Astrocyte (in vitro differentiated cells and primary cell): ENCODE results near the gene NMT1. TPM values are rescaled to one million over a fixed set of nuclear protein-coding genes. Genes with fewer than 3 reads are reported as not detected.

Experiments
- DNase-seq: peaks from one replicate; pipeline ENCODE4 v3.0.0-alpha.2; 2010; ENCODE audit warnings: low read depth
- FAIRE-seq: peaks from 2 replicates; lab custom pipeline; 2011; peaks lifted over from hg19 to GRCh38; lab: Jason Lieb, UNC
- H2AFZ ChIP-seq: 2 replicates; pipeline ENCODE4 v1.6.0; 2012; ENCODE audit warnings: low read depth, low read length, inconsistent platforms
- H3K27ac ChIP-seq: 2 replicates; pipeline ENCODE4 v1.5.1; 2011; ENCODE audit warnings: low read depth, low read length, inconsistent platforms
- H3K27me3 ChIP-seq: 2 replicates; pipeline ENCODE4 v1.6.0; 2011; ENCODE audit warnings: low read length, inconsistent platforms; ENCODE audit not compliant: insufficient read depth
- H3K36me3 ChIP-seq: 2 replicates; pipeline ENCODE4 v1.5.1; 2011; ENCODE audit warnings: low read length, inconsistent platforms; ENCODE audit not compliant: insufficient read depth
- H3K4me1 ChIP-seq: 2 replicates; pipeline ENCODE4 v1.5.1; 2011; ENCODE audit warnings: low read length, inconsistent platforms; ENCODE audit not compliant: insufficient read depth
- H3K4me2 ChIP-seq: 2 replicates; pipeline ENCODE4 v1.6.0; 2012; ENCODE audit warnings: low read length, inconsistent platforms
- H3K4me3 ChIP-seq: 2 replicates; pipeline ENCODE4 v1.5.1; 2011; ENCODE audit warnings: low read depth, mild to moderate bottlenecking, low read length, inconsistent platforms; ENCODE audit not compliant: insufficient read depth
- H3K79me2 ChIP-seq: 2 replicates; pipeline ENCODE4 v1.6.0; 2012; ENCODE audit warnings: mild to moderate bottlenecking, low read length, inconsistent platforms; ENCODE audit not compliant: insufficient read depth
- H3K9ac ChIP-seq: 2 replicates; pipeline ENCODE4 v1.6.0; 2012; ENCODE audit warnings: mild to moderate bottlenecking, low read length, inconsistent platforms
- H3K9me3 ChIP-seq: 2 replicates; pipeline ENCODE4 v1.5.1; 2012; ENCODE audit warnings: low read depth, mild to moderate bottlenecking, low read length, inconsistent platforms; ENCODE audit not compliant: insufficient read depth
- H4K20me1 ChIP-seq: 2 replicates; pipeline ENCODE4 v1.6.0; 2012; ENCODE audit warnings: low read length, inconsistent platforms; ENCODE audit not compliant: insufficient read depth
- H3K27ac Mint-ChIP-seq: one replicate; pipeline ENCODE4 v1.8.0; 2021; ENCODE audit warnings: mild to moderate bottlenecking, mixed read lengths; ENCODE audit not compliant: unreplicated experiment
- H3K27me3 Mint-ChIP-seq: one replicate; pipeline ENCODE4 v1.8.0; 2021; ENCODE audit warnings: low read depth, mixed read lengths; ENCODE audit not compliant: unreplicated experiment
- H3K36me3 Mint-ChIP-seq: one replicate; pipeline ENCODE4 v1.8.0; 2021; ENCODE audit warnings: low read depth, mixed read lengths; ENCODE audit not compliant: unreplicated experiment
- H3K4me1 Mint-ChIP-seq: one replicate; pipeline ENCODE4 v1.8.0; 2021; ENCODE audit warnings: low read depth, mixed read lengths; ENCODE audit not compliant: unreplicated experiment
- H3K4me3 Mint-ChIP-seq: one replicate; pipeline ENCODE4 v1.8.0; 2021; ENCODE audit warnings: mild to moderate bottlenecking, moderate library complexity, mixed read lengths; ENCODE audit not compliant: unreplicated experiment
- H3K9me3 Mint-ChIP-seq: one replicate; pipeline ENCODE4 v1.8.0; 2021; ENCODE audit warnings: mild to moderate bottlenecking, mixed read lengths; ENCODE audit not compliant: unreplicated experiment
- CTCF ChIP-seq: IDR thresholded peaks from 2 replicates; pipeline ENCODE4 v1.5.1; 2011; ENCODE audit warnings: low read depth, mild to moderate bottlenecking, inconsistent platforms, low read length, moderate library complexity; ENCODE audit not compliant: insufficient read depth
- EZH2 ChIP-seq: IDR thresholded peaks from 2 replicates; pipeline ENCODE4 v1.6.1; 2012; ENCODE audit warnings: mild to moderate bottlenecking, low read length, inconsistent platforms; ENCODE audit not compliant: insufficient read depth
- total RNA-seq: library from RNA; stranded (reverse); gene quantifications from 2 replicates; pipeline ENCODE4 v1.2.1, GENCODE V29; 2021

Gene NMT1
- total RNA-seq, 1 donor from 2014 or later: 114 TPM

- H3K4me1 Mint-ChIP-seq: peaks cover 18% of the 10 kb centered on the region
These were observed 43.9 kb downstream of the NMT1 start for GRCh38 chr17:45104907-45105624.

DNA sequence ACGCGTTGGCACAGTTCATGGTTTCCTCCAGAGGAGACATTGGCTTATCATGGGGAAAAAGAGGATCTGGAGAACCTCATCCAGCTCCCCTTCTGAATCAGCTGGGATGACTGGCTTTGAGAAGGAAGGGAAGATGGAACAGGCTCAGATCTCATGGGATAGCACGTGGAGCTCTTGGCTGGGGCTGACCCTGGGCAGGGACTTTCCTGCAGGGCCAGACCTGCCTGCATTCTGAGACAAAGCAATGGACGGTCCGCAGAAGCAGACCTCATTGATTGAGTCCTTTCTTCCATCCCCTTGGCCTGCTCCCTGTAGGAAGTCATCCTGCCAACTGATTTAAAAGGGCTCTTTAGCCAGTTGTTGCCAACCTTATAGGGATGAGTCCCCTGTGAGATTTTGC is 45.0 kb downstream of the NMT1 start:
- TF ChIP-seq CTCF (no peak), EZH2 (no peak)
- no peak overlapping the region for H3K27ac ChIP-seq
- H3K79me2 ChIP-seq: no peaks in the 10 kb centered on the region
- H3K36me3 ChIP-seq: peaks cover 48% of the 10 kb centered on the region
- H3K4me1 ChIP-seq: no peaks in the 10 kb centered on the region
- H4K20me1 ChIP-seq: peaks cover 45% of the 10 kb centered on the region
- no peaks in the 10 kb centered on the region for H3K9me3 ChIP-seq
- DNase-seq (no peak), FAIRE-seq (no peak)
- H3K9me3 Mint-ChIP-seq: no peaks in the 10 kb centered on the region
- no peak overlapping the region for H2AFZ ChIP-seq
- H3K27me3 ChIP-seq: no peaks in the 10 kb centered on the region
- H3K4me3 ChIP-seq: no peak overlapping the region
- no peak overlapping the region for H3K9ac ChIP-seq
- peaks cover 18% of the 10 kb centered on the region for H3K4me1 Mint-ChIP-seq
- H3K27me3 Mint-ChIP-seq: no peaks in the 10 kb centered on the region
- no peak overlapping the region for H3K27ac Mint-ChIP-seq
- H3K4me2 ChIP-seq: no peak overlapping the region
- H3K36me3 Mint-ChIP-seq: peaks cover 27% of the 10 kb centered on the region
- H3K4me3 Mint-ChIP-seq: no peak overlapping the region

More at GRCh38 chr17:45104907-45105624, 43.9 kb downstream of the NMT1 start:
- Histone ChIP-seq H3K4me1 (no peaks in the 10 kb centered on the region), H3K4me2 (no peak overlapping the region), H3K36me3 (peaks cover 48% of the 10 kb centered on the region), H3K9ac (no peak overlapping the region), H3K27me3 (no peaks in the 10 kb centered on the region), H4K20me1 (peaks cover 45% of the 10 kb centered on the region), H3K4me3 (no peak overlapping the region), H3K9me3 (no peaks in the 10 kb centered on the region), H2AFZ (no peak overlapping the region), H3K27ac (no peak overlapping the region), H3K79me2 (no peaks in the 10 kb centered on the region)
- no peaks in the 10 kb centered on the region for H3K27me3 Mint-ChIP-seq
- TF ChIP-seq EZH2 (no peak), CTCF (no peak)
- H3K4me3 Mint-ChIP-seq: no peak overlapping the region
- H3K27ac Mint-ChIP-seq: no peak overlapping the region
- no peak for FAIRE-seq
- peaks cover 27% of the 10 kb centered on the region for H3K36me3 Mint-ChIP-seq
- no peaks in the 10 kb centered on the region for H3K9me3 Mint-ChIP-seq
- DNase-seq: no peak

GRCh38 chr17:45106582-45106981 is 45.5 kb downstream of the NMT1 start:
- no peak overlapping the region for H3K4me3 ChIP-seq
- TF ChIP-seq CTCF (no peak), EZH2 (no peak)
- Mint-ChIP-seq H3K4me3 (no peak overlapping the region), H3K36me3 (peaks cover 29% of the 10 kb centered on the region), H3K27ac (no peak overlapping the region), H3K27me3 (no peaks in the 10 kb centered on the region), H3K4me1 (peaks cover 17% of the 10 kb centered on the region), H3K9me3 (no peaks in the 10 kb centered on the region)
- FAIRE-seq: no peak
- H2AFZ ChIP-seq: no peak overlapping the region
- no peaks in the 10 kb centered on the region for H3K27me3 ChIP-seq
- H3K79me2 ChIP-seq: no peaks in the 10 kb centered on the region
- H4K20me1 ChIP-seq: peaks cover 45% of the 10 kb centered on the region
- no peak overlapping the region for H3K4me2 ChIP-seq
- peaks cover 46% of the 10 kb centered on the region for H3K36me3 ChIP-seq
- no peaks in the 10 kb centered on the region for H3K4me1 ChIP-seq
- no peak for DNase-seq
- H3K9me3 ChIP-seq: no peaks in the 10 kb centered on the region
- no peak overlapping the region for H3K9ac ChIP-seq
- H3K27ac ChIP-seq: no peak overlapping the region
